Natural killer cell (primary cell): ENCODE results near the gene CD8B. TPM values are rescaled to one million over a fixed set of nuclear protein-coding genes. Genes with fewer than 3 reads are reported as not detected.

Experiments used
- ATAC-seq, 3 donors: fragments of 150-1000 bp in 2 of 3; fragments of 200-7000 bp in 1 of 3; cut with Tn5 transposase; 1 replicate in 1 of 3; 2 replicates in 2 of 3; pipeline ENCODE4 v1.10.0; 2021; ENCODE audit warnings: mild to moderate bottlenecking in 2 of 3, moderate library complexity in 2 of 3
- DNase-seq, 2 donors: peaks; one replicate each; pipeline versions ENCODE4 v3.0.0 to v3.0.0-alpha.2; 2013 to 2021; ENCODE audit warnings: mixed read lengths in 1 of 2
- H3K27ac ChIP-seq: one replicate; pipeline ENCODE4 v1.5.1; 2013; ENCODE audit warnings: mild to moderate bottlenecking, low read length
- H3K27me3 ChIP-seq: one replicate; pipeline ENCODE4 v1.6.1; 2013; ENCODE audit warnings: low read length; ENCODE audit not compliant: control insufficient read depth, insufficient read depth
- H3K36me3 ChIP-seq: one replicate; pipeline ENCODE4 v1.6.1; 2013; ENCODE audit warnings: low read length; ENCODE audit not compliant: control insufficient read depth, insufficient read depth
- H3K4me1 ChIP-seq: one replicate; pipeline ENCODE4 v1.6.1; 2013; ENCODE audit warnings: low read length; ENCODE audit not compliant: control insufficient read depth, insufficient read depth
- H3K4me3 ChIP-seq: one replicate; pipeline ENCODE4 v1.5.1; 2013; ENCODE audit warnings: low read length
- H3K9me3 ChIP-seq: one replicate; pipeline ENCODE4 v1.6.1; 2013; ENCODE audit warnings: low read length; ENCODE audit not compliant: control insufficient read depth, insufficient read depth
- H3K27ac Mint-ChIP-seq, 2 donors: one replicate each; pipeline ENCODE4 v1.8.0; 2022; ENCODE audit warnings: mild to moderate bottlenecking in 2 of 2, mixed read lengths in 2 of 2, moderate library complexity in 1 of 2
- H3K27me3 Mint-ChIP-seq, 2 donors: one replicate each; pipeline ENCODE4 v1.8.0; 2022; ENCODE audit warnings: low read depth in 2 of 2, mixed read lengths in 2 of 2
- H3K36me3 Mint-ChIP-seq: one replicate; pipeline ENCODE4 v1.8.0; 2022; ENCODE audit warnings: mixed read lengths
- H3K4me1 Mint-ChIP-seq, 2 donors: one replicate each; pipeline ENCODE4 v1.8.0; 2022; ENCODE audit warnings: mixed read lengths in 2 of 2
- H3K4me3 Mint-ChIP-seq: one replicate; pipeline ENCODE4 v1.8.0; 2022; ENCODE audit warnings: mild to moderate bottlenecking, moderate library complexity, mixed read lengths
- H3K9me3 Mint-ChIP-seq, 2 donors: one replicate each; pipeline ENCODE4 v1.8.0; 2022; ENCODE audit warnings: mixed read lengths in 2 of 2
- CTCF ChIP-seq: fragments of 200-600 bp; IDR thresholded peaks from one replicate; pipeline ENCODE4 v1.8.0; 2022; ENCODE audit warnings: antibody characterized with exemption
- WGBS: methylation state at CpG from one replicate; pipeline ENCODE4 v1.1.7; 2013; ENCODE audit warnings: missing lambda C conversion rate; ENCODE audit not compliant: insufficient coverage; 5-methylcytosine and 5-hydroxymethylcytosine counted together
- intact Hi-C: fragments of 100-400 bp; cut with micrococcal nuclease; formaldehyde crosslinking; loops from one replicate; pipeline ENCODE4 v1.14.2; 2022
- total RNA-seq, 4 donors: library from RNA; stranded (reverse); fragments of 120-200 nt in 1 of 4; gene quantifications; one replicate each; pipeline versions ENCODE4 v1.2.3 to v1.2.4, GENCODE V29; 2013 to 2022

Gene CD8B
- total RNA-seq, 3 donors from 2014 or later (not counting 1 experiment from before 2014, with no cell fraction given): 1.9 to 22.7 (median 6.0) TPM

- Mint-ChIP-seq H3K9me3 (no peaks in the 10 kb centered on the region), H3K27me3 (peaks cover 10 to 12% of the 10 kb centered on the region in 2 donors), H3K4me3 (no peak overlapping the region), H3K36me3 (no peaks in the 10 kb centered on the region), H3K27ac (no peak overlapping the region), H3K4me1 (no peaks in the 10 kb centered on the region)
- ATAC-seq: no peak
- no peak for TF ChIP-seq CTCF
- no peaks in the 10 kb centered on the region for H3K27me3 ChIP-seq
- H3K4me3 ChIP-seq: no peak overlapping the region
- no peaks in the 10 kb centered on the region for H3K36me3 ChIP-seq
- H3K4me1 ChIP-seq: no peaks in the 10 kb centered on the region
- no peak for DNase-seq
- H3K9me3 ChIP-seq: peaks cover 2% of the 10 kb centered on the region
- WGBS: 100% methylated on average over 1 of the region's 4 CpGs
- intact Hi-C loops: no loop called here
- no peak overlapping the region for H3K27ac ChIP-seq
These were observed 43.4 kb downstream of the CD8B start for GRCh38 chr2:86818114-86818801.

GRCh38 chr2:86815611-86816010 is 46.1 kb downstream of the CD8B start:
- intact Hi-C loops: no loop called here

GRCh38 chr2:86809481-86810121 is 52.1 kb downstream of the CD8B start:
- H3K9me3 Mint-ChIP-seq: no peaks in the 10 kb centered on the region
- WGBS: 24% methylated on average over 43 of the region's 43 CpGs
- Histone ChIP-seq H3K27me3 (peaks cover 15% of the 10 kb centered on the region), H3K27ac (peak overlapping the region; percentile 34), H3K4me1 (peaks cover 39% of the 10 kb centered on the region), H3K9me3 (no peaks in the 10 kb centered on the region), H3K36me3 (no peaks in the 10 kb centered on the region), H3K4me3 (peak overlapping the region; percentile 23)
- peaks cover 0 to 44% of the 10 kb centered on the region in 2 donors for H3K27me3 Mint-ChIP-seq
- ATAC-seq (no peak), DNase-seq (peak in 1 of 2 donors; percentile 56)
- H3K27ac Mint-ChIP-seq: peak overlapping the region in 1 of 2 donors; percentile 89
- peaks cover 26 to 37% of the 10 kb centered on the region in 2 donors for H3K4me1 Mint-ChIP-seq
- TF ChIP-seq CTCF: no peak
- intact Hi-C loops: no loop called here
- no peaks in the 10 kb centered on the region for H3K36me3 Mint-ChIP-seq
- peak overlapping the region; percentile 77 for H3K4me3 Mint-ChIP-seq

More at GRCh38 chr2:86815611-86816010, 46.1 kb downstream of the CD8B start:
- TF ChIP-seq CTCF: no peak
- Mint-ChIP-seq H3K36me3 (no peaks in the 10 kb centered on the region), H3K9me3 (no peaks in the 10 kb centered on the region), H3K4me3 (no peak overlapping the region), H3K4me1 (no peaks in the 10 kb centered on the region), H3K27me3 (peaks cover 10 to 27% of the 10 kb centered on the region in 2 donors), H3K27ac (no peak overlapping the region)
- Histone ChIP-seq H3K36me3 (no peaks in the 10 kb centered on the region), H3K9me3 (no peaks in the 10 kb centered on the region), H3K27ac (no peak overlapping the region), H3K4me3 (no peak overlapping the region), H3K4me1 (no peaks in the 10 kb centered on the region), H3K27me3 (no peaks in the 10 kb centered on the region)
- ATAC-seq (no peak), DNase-seq (peak in 1 of 2 donors; percentile 59)
- 29% methylated on average over 1 of the region's 1 CpG for WGBS
